Renal pelvis (tissue), 4 donors: ENCODE results near the gene POP5. TPM values are rescaled to one million over a fixed set of nuclear protein-coding genes. Genes with fewer than 3 reads are reported as not detected.

Experiments used
- DNase-seq: peaks from one replicate; pipeline ENCODE4 v3.0.0-alpha.2; 2013
- polyA plus RNA-seq, 3 donors: library from polyadenylated mRNA; unstranded; fragments of 120-200 nt; gene quantifications; one replicate each; pipeline ENCODE4 v1.2.1, GENCODE V29; 2013; ENCODE audit not compliant: insufficient read length in 3 of 3

Gene POP5
- polyA plus RNA-seq, 3 donors, result 45.9 to 65.4 (median 54.5) TPM

GRCh38 chr12:120598674-120599463 lies 17.7 kb upstream of the POP5 start:
- no peak for DNase-seq

GRCh38 chr12:120597861-120598260 lies 16.7 kb upstream of the POP5 start:
- DNase-seq, result no peak

GRCh38 chr12:120596901-120597300 lies 15.7 kb upstream of the POP5 start:
- DNase-seq, result no peak

- DNase-seq, result no peak
These were observed 11.2 kb upstream of the POP5 start for GRCh38 chr12:120592121-120593049.

GRCh38 chr12:120590741-120591407 lies 9.7 kb upstream of the POP5 start:
- no peak for DNase-seq

- no peak for DNase-seq
These were observed 8.0 kb upstream of the POP5 start for GRCh38 chr12:120588948-120589930.

GRCh38 chr12:120588371-120588770 lies 7.2 kb upstream of the POP5 start:
- DNase-seq, result no peak

- DNase-seq, result no peak
These were observed 5.7 kb upstream of the POP5 start for GRCh38 chr12:120586860-120587259.

- DNase-seq, result no peak
These were observed 5.0 kb upstream of the POP5 start for GRCh38 chr12:120586206-120586605.

- no peak for DNase-seq
These were observed 3.3 kb upstream of the POP5 start for GRCh38 chr12:120584343-120585149.

GRCh38 chr12:120583478-120584030 lies 2.4 kb upstream of the POP5 start:
- DNase-seq, result peak; percentile 62

GRCh38 chr12:120581998-120582397 lies 796 bp upstream of the POP5 start:
- DNase-seq, result no peak

GRCh38 chr12:120579179-120579578 lies 2.0 kb downstream of the POP5 start:
- no peak for DNase-seq

GRCh38 chr12:120574106-120574505 lies 7.1 kb downstream of the POP5 start:
- DNase-seq, result no peak

- no peak for DNase-seq
These were observed 7.6 kb downstream of the POP5 start for GRCh38 chr12:120573560-120573959.

GRCh38 chr12:120571299-120571698 lies 9.9 kb downstream of the POP5 start:
- no peak for DNase-seq

GRCh38 chr12:120563495-120563894 lies 17.7 kb downstream of the POP5 start:
- no peak for DNase-seq

GRCh38 chr12:120562906-120563305 lies 18.3 kb downstream of the POP5 start:
- no peak for DNase-seq

- no peak for DNase-seq
These were observed 23.6 kb downstream of the POP5 start for GRCh38 chr12:120557589-120557988.

GRCh38 chr12:120554678-120555077 lies 26.5 kb downstream of the POP5 start:
- no peak for DNase-seq
